H1 (cell line): ENCODE results near the gene C19orf73.

Experiments
- CBX5 ChIP-seq: fragments of 300-800, 300-1000 bp; sonication (generic); IDR thresholded peaks from 2 replicates; pipeline ENCODE4 v1.7.1; 2016; ENCODE audit warnings: antibody characterized with exemption, low read length, low read depth
- CTCF ChIP-seq, 3 experiments: IDR thresholded peaks; 1 replicate in 2 of 3; 2 replicates in 1 of 3; pipeline versions ENCODE4 v1.5.1 to v1.6.1; 2011; ENCODE audit warnings: low read length in 3 of 3, mild to moderate bottlenecking in 3 of 3, inconsistent platforms in 2 of 3, low read depth in 1 of 3, moderate library complexity in 1 of 3; ENCODE audit not compliant: insufficient read depth in 1 of 3; ENCODE audit errors: control extremely low read depth in 1 of 3
- EZH2 ChIP-seq: fragments of 200-600 bp; sonication (generic); IDR thresholded peaks from 2 replicates; pipeline ENCODE4 v1.7.1; 2012; ENCODE audit warnings: low read depth, mild to moderate bottlenecking, moderate library complexity, low read length, inconsistent platforms; ENCODE audit not compliant: severe bottlenecking
- SP1 ChIP-seq: IDR thresholded peaks from 2 replicates; pipeline ENCODE4 v1.6.1; 2011; ENCODE audit warnings: low read depth, low read length

- TF ChIP-seq SP1 (0 out of 2 replicates have a peak, but pooled peaks have one; percentile 28), CTCF (IDR thresholded peaks at IDR 0.05; ENCODE audit: control extremely low read depth in 1 of 3, insufficient read depth in 1 of 3, low read depth in 1 of 3, low read length in 3 of 3) (no peak), CBX5 (no peak), EZH2 (no peak)
These were observed 46.9 kb downstream of the C19orf73 start for GRCh38 chr19:49071860-49072547.
